Cerebellar cortex (tissue), 1 donor: Measurements from ENCODE around the gene ICA1L.

Source experiments
- DNase-seq: peaks from one replicate; pipeline ENCODE4 v3.0.0-alpha.2; 2015; ENCODE audit warnings: low spot score

Gene ICA1L

DNA sequence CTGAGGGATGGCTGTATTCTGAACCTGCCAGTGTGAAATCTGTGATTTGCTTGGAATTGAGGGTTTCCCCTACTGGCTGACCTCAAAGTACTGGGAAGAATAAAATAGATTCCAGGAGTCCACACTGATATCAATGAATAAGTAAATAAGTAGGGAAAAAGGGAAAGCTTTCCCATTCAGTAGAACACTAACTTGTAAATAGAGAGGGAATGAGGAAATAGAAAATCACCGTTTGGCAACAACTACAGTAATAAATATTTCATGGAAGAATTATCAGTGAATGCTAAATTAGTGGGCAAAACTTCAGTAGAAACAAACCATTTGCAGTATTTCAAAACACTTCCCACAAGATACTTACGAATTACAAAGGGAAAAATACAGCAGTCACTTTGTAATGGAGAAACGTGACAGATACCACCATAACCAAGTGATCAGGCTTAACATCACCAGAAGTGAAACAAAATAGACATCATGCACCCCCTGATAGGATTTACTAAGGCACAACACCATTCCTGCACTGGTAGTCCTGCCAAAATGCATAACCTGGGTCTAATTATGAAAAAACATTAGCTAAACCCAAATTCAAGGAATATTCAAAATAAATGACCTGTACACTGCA, 88.5 kb downstream of the ICA1L start:
- DNase-seq = no peak

- no peak for DNase-seq
These were observed 91.0 kb downstream of the ICA1L start for GRCh38 chr2:202780514-202781021.

- no peak for DNase-seq
These were observed 93.3 kb downstream of the ICA1L start for GRCh38 chr2:202778217-202778616.

DNA sequence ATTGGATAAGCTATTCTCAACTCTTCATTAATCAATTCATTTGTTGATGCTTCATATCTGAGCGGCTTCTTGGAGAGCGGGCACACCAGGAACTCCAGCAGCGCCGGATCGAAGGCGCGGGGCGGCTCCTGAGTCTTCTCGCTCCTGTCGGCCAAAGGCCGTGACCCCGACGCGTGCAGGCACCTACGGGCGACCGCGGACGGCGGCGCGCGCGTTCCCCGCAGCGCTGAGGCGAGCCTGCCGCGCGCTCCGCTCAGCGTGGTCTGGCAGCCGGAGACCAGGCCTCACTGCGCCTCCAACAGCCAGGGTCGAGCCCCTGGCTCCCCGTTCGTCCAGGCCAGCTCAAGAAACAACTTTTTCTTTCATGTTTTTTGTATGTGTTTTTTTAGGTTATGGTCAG, 97.5 kb downstream of the ICA1L start:
- no peak for DNase-seq

GRCh38 chr2:202773301-202773973, 98.1 kb downstream of the ICA1L start:
- DNase-seq = no peak

- DNase-seq = no peak
These were observed 99.7 kb downstream of the ICA1L start for GRCh38 chr2:202771741-202772460.

DNA sequence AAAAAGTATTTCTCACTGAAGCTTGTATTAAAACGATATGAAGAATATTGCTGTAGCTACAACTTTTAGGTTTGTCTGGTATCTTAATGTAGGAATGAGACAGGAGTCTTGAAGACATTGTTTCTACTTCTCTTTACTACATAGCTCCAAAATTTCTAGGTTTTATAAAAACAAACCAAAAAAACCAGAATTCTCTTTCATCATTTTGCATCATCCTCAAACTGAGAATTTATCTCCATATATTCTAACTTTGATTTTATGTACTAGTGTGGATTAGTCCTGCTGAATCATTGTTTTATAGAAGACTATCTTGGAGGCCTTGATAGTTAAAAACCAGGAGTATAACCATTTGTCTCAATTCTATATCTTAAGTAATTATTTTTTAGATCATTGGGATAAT, 100.2 kb downstream of the ICA1L start:
- no peak for DNase-seq

DNA sequence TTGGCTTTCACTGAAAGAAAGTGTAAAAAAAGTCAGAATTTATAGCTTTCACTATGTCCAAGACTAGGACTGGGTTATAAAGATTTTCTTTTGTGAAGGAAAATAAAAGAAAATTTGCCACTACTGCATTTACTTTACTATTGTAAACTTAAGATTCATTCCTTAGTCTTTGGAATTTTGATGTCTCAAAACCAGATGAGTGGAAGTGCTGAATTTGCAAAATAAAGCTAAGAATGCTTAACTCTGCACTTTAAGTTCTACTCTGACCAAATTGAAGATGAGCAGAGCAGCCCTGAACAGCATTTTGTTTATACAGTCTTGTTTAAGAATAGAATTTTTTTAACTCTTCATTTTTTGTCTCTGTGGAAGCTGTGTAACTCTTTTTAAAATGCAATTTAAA, 102.4 kb downstream of the ICA1L start:
- no peak for DNase-seq

DNA sequence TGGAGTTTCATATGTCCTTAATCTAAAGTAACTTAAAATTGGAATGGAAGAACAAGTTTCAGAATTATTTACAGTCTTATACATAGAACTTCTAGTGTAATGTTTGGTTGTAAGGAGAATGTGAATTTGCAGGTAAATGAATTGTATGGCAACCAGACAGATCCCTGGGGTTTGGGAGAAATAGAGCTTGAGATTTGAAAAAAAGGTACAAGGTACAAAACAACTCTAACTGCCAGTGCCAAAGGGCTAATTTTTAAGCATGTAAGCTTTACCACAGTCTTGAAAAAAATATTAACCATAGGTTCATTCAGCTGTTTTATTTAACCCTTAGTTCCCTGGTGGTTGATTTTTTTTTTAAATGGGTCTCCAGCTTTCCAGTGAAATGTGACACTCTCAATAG, 103.3 kb downstream of the ICA1L start:
- DNase-seq = no peak

GRCh38 chr2:202765436-202765835, 106.1 kb downstream of the ICA1L start:
- no peak for DNase-seq

DNA sequence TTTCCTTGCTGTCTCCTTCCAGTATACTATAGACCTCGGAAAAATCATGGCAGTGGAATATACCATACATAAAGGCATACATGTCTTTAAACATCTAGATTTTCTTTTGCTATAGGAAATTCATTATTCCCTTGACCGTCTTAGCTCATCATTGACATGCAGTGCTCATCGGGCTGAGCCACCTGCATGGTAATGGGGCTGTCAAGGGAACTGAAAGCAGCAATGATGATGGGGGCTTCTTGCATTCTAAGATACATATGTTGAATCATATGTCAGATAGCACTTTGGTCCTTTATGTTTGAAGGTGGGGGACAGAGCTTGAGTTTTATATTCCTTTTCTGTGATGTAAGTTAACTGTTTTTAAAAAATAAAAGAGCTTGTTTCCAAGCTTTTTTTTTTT, 106.6 kb downstream of the ICA1L start:
- DNase-seq = no peak

GRCh38 chr2:202763916-202764315, 107.7 kb downstream of the ICA1L start:
- no peak for DNase-seq

- DNase-seq = no peak
These were observed 109.0 kb downstream of the ICA1L start for GRCh38 chr2:202762556-202762955.

GRCh38 chr2:202760848-202761247, 110.7 kb downstream of the ICA1L start:
- DNase-seq = no peak

DNA sequence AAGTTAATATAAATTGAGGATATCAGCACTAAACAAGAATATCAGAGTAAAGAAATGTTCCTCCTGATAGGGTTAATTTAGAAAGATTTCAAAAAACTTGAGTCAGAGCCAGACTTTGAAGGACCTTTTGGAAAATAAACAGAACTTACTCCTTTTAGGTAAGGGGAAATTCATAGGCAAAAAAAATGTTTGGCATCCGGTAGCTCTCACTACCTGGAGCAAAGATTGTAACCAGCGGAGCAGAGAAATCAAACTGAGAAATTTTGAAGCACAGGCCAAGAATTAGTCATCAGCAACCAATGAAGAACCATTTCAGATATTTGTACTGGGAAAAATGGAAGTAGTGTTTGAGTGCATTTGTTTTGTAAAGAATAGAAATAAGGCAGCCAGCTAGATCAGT, 113.0 kb downstream of the ICA1L start:
- no peak for DNase-seq

DNA sequence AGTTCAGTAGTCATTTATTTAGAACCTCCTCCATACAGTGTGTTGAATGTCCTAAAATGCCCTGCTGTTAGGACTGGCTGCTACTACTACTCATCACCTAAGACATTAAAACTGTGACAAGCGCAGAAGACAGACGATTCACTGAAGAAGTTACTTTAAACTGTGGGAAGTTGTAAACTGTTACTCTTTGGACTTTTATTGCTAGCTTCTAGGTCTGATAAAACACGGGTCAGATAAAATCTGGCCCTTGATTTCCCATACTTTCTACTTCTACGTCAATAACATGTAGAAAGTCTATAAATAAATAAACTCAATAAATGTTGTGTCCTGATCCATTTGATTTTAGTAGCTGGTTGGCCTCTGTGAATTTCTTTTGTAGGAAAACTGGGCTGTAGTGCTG, 113.4 kb downstream of the ICA1L start:
- DNase-seq = no peak

- DNase-seq = no peak
These were observed 114.2 kb downstream of the ICA1L start for GRCh38 chr2:202757339-202757738.

DNA sequence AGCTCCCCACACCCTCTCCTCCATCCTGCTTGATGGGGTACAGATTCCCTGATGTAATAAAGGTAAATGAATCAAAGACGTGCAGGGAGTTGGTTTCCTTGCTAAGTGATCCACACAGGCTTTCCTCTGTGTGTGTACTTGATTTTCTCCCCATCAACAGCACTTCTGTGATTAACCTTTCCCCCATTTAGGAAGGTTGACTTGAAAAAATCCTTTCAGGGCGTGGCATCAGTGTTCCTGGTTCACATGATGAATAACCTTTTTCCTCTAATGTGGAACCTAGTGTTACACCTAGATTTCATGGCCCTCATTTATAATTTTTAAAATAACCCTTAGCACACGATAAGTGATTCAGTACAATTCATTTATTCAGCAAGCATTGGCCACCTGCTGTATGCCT, 115.0 kb downstream of the ICA1L start:
- DNase-seq = no peak

- no peak for DNase-seq
These were observed 116.6 kb downstream of the ICA1L start for GRCh38 chr2:202754936-202755335.

DNA sequence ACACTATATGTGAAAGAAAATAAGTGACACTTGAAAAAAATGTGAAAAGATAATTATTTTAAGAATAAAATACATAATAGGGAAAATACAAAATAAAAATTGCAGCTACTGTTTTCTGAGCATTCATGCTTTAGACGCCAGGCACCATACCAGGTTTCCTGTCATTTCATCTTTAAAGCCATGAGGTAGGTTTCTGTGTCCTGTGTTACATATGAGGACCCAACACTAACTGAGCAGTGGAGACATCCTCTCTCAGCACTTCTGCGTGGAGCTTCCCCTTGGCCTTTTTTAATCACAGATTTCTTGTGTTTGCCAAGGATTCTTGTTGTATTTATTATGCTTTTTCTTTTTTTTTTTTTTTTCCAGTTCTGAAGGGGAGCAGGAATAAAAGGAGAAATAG, 119.5 kb downstream of the ICA1L start:
- DNase-seq = no peak

DNA sequence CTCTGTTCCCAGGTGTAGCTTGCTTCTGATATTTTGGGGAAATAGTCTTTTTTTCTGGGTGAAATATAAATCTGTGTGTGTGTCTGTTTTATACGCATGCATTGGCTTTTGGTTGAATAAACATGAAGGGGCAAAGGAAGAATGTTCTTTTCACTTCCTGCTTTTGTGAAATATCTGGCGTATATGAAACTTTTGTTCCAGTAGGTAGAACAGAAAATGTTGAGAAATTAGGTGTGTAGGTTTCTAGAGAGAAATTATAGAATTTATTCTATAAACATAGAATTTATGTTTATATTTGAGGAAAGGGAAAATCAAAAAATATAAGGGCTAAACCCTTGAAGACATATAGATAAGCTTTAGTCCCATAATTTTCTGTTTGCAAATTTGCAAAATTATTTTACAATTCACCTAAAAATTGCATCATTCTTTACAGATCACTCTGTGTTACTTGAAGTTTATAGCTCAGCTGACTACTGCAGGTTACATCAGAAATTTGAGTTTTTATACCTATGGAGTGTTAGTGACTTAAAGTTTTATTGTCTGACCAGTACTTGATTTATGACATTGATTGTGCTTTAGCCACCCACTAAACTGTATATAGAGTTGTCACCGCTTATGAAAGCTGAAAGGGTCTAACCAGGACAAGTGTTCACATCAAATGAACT, 120.7 kb downstream of the ICA1L start:
- DNase-seq = no peak

DNA sequence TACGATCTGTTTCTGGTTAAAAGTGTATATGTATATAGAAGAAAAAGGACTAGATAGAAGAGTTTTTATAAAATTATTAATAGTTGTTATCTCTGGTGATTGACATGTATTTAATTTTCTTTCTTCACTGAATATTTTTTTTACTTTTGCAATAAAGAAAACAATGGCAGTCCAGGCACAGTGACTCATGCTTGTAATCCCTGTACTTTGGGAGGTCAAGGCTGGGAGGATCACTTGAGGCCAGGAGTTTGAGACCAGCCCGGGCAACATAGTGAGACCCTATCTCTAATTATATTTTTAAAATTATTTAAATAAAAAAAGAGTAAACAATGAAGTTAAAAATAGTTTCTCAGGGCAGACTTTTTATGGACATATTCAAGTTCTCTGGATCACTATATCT, 122.1 kb downstream of the ICA1L start:
- DNase-seq = no peak

DNA sequence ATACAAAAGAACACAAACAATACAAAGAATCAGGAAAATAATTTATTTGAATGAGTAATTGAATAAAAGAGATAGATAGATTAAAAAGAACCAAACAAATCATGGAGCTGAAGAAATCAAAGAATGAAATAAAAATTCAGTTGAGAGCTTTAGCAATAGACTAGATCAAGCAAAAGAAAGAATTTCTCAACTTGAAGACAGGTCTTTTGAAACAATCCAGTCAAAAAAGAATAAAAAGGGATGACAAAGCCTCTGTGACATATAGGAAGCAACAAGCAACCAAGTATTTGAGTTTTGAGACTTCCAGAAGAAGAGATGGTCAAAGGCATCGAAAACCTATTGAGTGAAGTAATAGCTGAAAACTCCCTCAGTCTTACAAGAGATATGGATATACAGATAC, 128.0 kb downstream of the ICA1L start:
- DNase-seq = no peak
